Upper lobe of left lung (tissue), 6 donors: ENCODE measurements around the gene DNAH1. TPM values are rescaled to one million over a fixed set of nuclear protein-coding genes. Genes with fewer than 3 reads are reported as not detected.

Source experiments
- ATAC-seq, 2 donors: fragments of 200-7000 bp; cut with Tn5 transposase; one replicate each; pipeline ENCODE4 v1.9.1; 2022; ENCODE audit warnings: mild to moderate bottlenecking in 2 of 2, moderate library complexity in 2 of 2; ENCODE audit not compliant: low FRiP score in 2 of 2
- DNase-seq, 2 donors: peaks; one replicate each; pipeline ENCODE4 v3.0.0-alpha.2; 2019 to 2020
- H3K27ac ChIP-seq, 4 donors: fragments of 200-600 bp; sonication (generic); one replicate each; pipeline ENCODE4 v1.5.1; 2016 to 2019
- H3K27me3 ChIP-seq, 4 donors: fragments of 200-600 bp; sonication (generic); one replicate each; pipeline ENCODE4 v1.5.1; 2017 to 2019
- H3K36me3 ChIP-seq, 4 donors: fragments of 200-600 bp; sonication (generic); one replicate each; pipeline ENCODE4 v1.5.1; 2016 to 2019
- H3K4me1 ChIP-seq, 4 donors: fragments of 200-600 bp; sonication (generic); one replicate each; pipeline ENCODE4 v1.5.1; 2018 to 2019
- H3K4me3 ChIP-seq, 4 donors: fragments of 200-600 bp; sonication (generic); one replicate each; pipeline ENCODE4 v1.5.1; 2017 to 2019; ENCODE audit warnings: mild to moderate bottlenecking in 2 of 4, moderate library complexity in 1 of 4
- H3K9me3 ChIP-seq, 4 donors: fragments of 200-600 bp; sonication (generic); one replicate each; pipeline ENCODE4 v1.5.1; 2018 to 2019
- EP300 ChIP-seq, 4 donors: sonication (generic); formaldehyde crosslinking; IDR thresholded peaks; one replicate each; pipeline ENCODE4 v1.5.1; 2017; ENCODE audit warnings: antibody characterized with exemption in 4 of 4, control low read depth in 2 of 4
- POLR2A ChIP-seq, 4 donors: fragments of 450-650 bp; IDR thresholded peaks; one replicate each; pipeline ENCODE4 v1.5.1; 2016 to 2017; ENCODE audit warnings: antibody characterized with exemption in 4 of 4, mild to moderate bottlenecking in 2 of 4
- POLR2AphosphoS5 ChIP-seq, 2 donors: sonication (generic); formaldehyde crosslinking; IDR thresholded peaks; one replicate each; pipeline ENCODE4 v1.5.1; 2017; ENCODE audit warnings: antibody characterized with exemption in 2 of 2
- WGBS, 2 donors: methylation state at CpG; one replicate each; pipeline ENCODE4 v1.1.5; 2017 to 2018; 5-methylcytosine and 5-hydroxymethylcytosine counted together
- total RNA-seq, 6 donors: library from RNA; depleted of rRNA in 4 of 6; stranded (reverse); fragments of >200 nt in 4 of 6; gene quantifications; one replicate each; pipeline versions ENCODE4 v1.1.0 to v1.2.1, GENCODE V29; 2016 to 2021
- TF ChIP-seq, protein P1 (sequence below), 6 experiments: fragments of 450-650 bp in 4 of 6; fragments of 200-600 bp in 2 of 6; sonication (generic) in 2 of 6; IDR thresholded peaks; one replicate each; pipeline ENCODE4 v1.5.1; 2016 to 2019; ENCODE audit warnings: antibody characterized with exemption in 6 of 6
- donor health status: DM: no; HTN: no; CAD: no; lungs with moderate emphysema.
- donor health status: DM: no; HTN: yes; CAD: no; lungs with severe emphysema.

DNAH1 gene
- total RNA-seq, 6 donors from 2014 or later: 10.8 to 67.1 (median 22.4) TPM

DNA sequence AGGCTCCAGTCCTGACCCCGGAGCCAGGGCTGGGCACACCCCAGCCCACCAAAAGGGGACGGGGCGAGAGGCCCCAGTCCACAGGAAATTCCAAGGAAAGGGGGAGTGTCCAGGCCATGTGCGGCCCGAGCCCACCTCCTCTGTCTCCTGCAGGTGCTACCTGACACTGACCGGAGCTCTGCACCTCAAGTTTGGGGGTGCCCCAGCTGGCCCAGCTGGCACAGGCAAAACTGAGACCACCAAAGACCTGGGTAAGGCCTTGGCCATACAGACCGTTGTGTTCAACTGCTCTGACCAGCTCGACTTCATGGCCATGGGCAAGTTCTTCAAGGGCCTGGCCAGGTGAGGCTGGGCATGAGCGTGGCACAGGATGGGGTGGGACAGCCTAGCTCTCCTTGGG lies 44.9 kb downstream of the DNAH1 start:
- Histone ChIP-seq H3K4me3 (no peak overlapping the region), H3K36me3 (peaks cover 0 to 82% (median 57%) of the 10 kb centered on the region in 4 donors), H3K9me3 (no peaks in the 10 kb centered on the region), H3K4me1 (no peaks in the 10 kb centered on the region), H3K27me3 (no peaks in the 10 kb centered on the region), H3K27ac (no peak overlapping the region)
- ATAC-seq (no peak), DNase-seq (no peak)
- 93 to 94% methylated on average over 9 of the region's 9 CpGs for WGBS, 2 donors
- TF ChIP-seq POLR2AphosphoS5 (IDR thresholded peaks at IDR 0.05): no peak
- TF ChIP-seq EP300 (IDR thresholded peaks at IDR 0.05): no peak
- TF ChIP-seq POLR2A (IDR thresholded peaks at IDR 0.05): no peak
- TF ChIP-seq, protein P1, sequence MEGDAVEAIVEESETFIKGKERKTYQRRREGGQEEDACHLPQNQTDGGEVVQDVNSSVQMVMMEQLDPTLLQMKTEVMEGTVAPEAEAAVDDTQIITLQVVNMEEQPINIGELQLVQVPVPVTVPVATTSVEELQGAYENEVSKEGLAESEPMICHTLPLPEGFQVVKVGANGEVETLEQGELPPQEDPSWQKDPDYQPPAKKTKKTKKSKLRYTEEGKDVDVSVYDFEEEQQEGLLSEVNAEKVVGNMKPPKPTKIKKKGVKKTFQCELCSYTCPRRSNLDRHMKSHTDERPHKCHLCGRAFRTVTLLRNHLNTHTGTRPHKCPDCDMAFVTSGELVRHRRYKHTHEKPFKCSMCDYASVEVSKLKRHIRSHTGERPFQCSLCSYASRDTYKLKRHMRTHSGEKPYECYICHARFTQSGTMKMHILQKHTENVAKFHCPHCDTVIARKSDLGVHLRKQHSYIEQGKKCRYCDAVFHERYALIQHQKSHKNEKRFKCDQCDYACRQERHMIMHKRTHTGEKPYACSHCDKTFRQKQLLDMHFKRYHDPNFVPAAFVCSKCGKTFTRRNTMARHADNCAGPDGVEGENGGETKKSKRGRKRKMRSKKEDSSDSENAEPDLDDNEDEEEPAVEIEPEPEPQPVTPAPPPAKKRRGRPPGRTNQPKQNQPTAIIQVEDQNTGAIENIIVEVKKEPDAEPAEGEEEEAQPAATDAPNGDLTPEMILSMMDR (IDR thresholded peaks at IDR 0.05): no peak

DNA sequence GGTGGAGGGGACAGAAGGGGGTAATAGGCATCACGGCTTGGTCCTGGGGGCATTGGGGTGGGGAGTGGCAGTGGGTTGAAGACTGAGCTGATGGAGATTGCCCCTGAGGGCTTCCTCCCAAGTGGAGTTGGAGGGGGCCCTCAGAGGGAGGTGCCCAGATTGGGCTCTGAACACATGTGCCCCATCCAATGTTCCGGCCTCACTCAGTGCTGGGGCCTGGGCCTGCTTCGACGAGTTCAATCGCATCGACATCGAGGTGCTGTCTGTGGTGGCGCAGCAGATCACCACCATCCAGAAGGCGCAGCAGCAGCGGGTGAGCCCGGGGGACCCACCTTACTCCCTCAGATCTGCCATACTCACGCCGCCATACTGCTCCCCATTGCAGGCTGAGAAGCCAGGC lies 45.3 kb downstream of the DNAH1 start:
- WGBS, 2 donors: 97 to 99% methylated on average over 10 to 13 of the region's 13 CpGs
- TF ChIP-seq, protein P1 (IDR thresholded peaks at IDR 0.05): no peak
- TF ChIP-seq EP300 (IDR thresholded peaks at IDR 0.05) (no peak), POLR2A (IDR thresholded peaks at IDR 0.05) (no peak), POLR2AphosphoS5 (IDR thresholded peaks at IDR 0.05) (no peak)
- peaks cover 0 to 86% (median 57%) of the 10 kb centered on the region in 4 donors for H3K36me3 ChIP-seq

DNA sequence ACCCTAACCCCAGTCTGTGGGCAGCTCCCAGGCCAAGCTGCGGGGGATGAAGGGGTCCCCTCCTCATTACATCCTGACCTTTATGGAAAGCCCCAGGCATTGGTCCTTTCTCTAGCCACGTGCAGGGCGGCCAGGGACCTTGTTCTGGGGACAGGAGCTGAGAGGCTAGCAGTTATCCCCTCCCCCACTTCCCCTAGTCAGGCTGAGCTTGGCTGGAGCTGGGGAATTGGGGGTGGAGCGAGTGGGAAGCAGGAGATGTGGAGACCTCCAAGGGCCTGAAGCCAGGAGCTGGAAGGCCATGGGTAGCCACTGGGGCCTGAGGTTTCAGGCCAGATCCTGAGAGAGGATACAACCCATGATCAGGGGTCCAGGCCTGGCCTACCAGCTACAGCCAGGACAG lies 45.8 kb downstream of the DNAH1 start:
- ATAC-seq (no peak), DNase-seq (no peak)
- H3K27ac ChIP-seq: no peak overlapping the region
- TF ChIP-seq POLR2AphosphoS5 (IDR thresholded peaks at IDR 0.05): no peak
- TF ChIP-seq, protein P1 (IDR thresholded peaks at IDR 0.05): no peak
- no peak for TF ChIP-seq POLR2A (IDR thresholded peaks at IDR 0.05)
- TF ChIP-seq EP300 (IDR thresholded peaks at IDR 0.05): no peak
- no peak overlapping the region for H3K4me3 ChIP-seq
- H3K36me3 ChIP-seq: peaks cover 0 to 91% (median 59%) of the 10 kb centered on the region in 4 donors
- no peaks in the 10 kb centered on the region for H3K27me3 ChIP-seq
- 93 to 100% methylated on average over 2 to 4 of the region's 4 CpGs for WGBS, 2 donors
- H3K4me1 ChIP-seq: no peaks in the 10 kb centered on the region
- no peaks in the 10 kb centered on the region for H3K9me3 ChIP-seq

More for the DNA sequence above, 45.3 kb downstream of the DNAH1 start:
- Histone ChIP-seq H3K27ac (no peak overlapping the region), H3K9me3 (no peaks in the 10 kb centered on the region), H3K4me3 (no peak overlapping the region), H3K4me1 (no peaks in the 10 kb centered on the region), H3K27me3 (no peaks in the 10 kb centered on the region)
- ATAC-seq: no peak
- DNase-seq: no peak

DNA sequence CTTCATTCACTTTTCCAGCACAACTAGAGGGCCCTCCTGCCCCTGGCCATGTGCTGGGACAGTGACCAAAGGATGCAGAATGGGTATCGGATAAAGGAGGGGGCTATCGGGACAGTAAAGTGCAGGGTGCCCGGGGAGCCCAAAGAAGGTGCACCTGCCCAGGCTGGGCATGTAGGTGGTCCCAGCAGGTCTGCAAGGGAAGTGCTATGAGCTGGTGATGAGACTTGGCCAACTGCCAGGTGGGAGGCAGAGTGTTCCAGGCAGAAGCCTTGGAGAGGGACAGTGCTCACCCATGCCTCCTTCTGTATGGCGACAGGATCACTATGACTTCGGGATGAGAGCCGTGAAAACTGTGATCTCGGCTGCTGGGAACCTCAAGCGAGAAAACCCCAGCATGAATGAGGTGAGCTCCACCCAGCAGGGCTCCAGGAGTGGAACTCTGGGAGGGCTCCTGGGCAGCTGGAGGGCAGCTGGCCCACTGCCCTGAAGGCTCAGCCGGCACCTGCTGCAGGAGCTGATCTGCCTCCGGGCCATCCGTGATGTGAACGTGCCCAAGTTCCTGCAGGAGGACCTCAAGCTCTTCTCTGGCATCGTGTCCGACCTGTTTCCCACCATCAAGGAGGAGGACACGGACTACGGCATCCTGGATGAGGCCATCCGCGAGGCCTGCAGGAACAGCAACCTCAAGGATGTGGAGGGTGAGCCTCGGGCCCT lies 48.4 kb downstream of the DNAH1 start:
- Histone ChIP-seq H3K36me3 (peaks cover 0 to 79% (median 49%) of the 10 kb centered on the region in 4 donors), H3K4me1 (no peaks in the 10 kb centered on the region), H3K27me3 (no peaks in the 10 kb centered on the region), H3K4me3 (no peak overlapping the region), H3K9me3 (no peaks in the 10 kb centered on the region), H3K27ac (no peak overlapping the region)
- DNase-seq: no peak
- TF ChIP-seq, protein P1 (IDR thresholded peaks at IDR 0.05): no peak
- TF ChIP-seq EP300 (IDR thresholded peaks at IDR 0.05) (no peak), POLR2AphosphoS5 (IDR thresholded peaks at IDR 0.05) (no peak), POLR2A (IDR thresholded peaks at IDR 0.05) (no peak)
- WGBS, 2 donors: 94 to 99% methylated on average over 13 to 16 of the region's 19 CpGs
- no peak for ATAC-seq

DNA sequence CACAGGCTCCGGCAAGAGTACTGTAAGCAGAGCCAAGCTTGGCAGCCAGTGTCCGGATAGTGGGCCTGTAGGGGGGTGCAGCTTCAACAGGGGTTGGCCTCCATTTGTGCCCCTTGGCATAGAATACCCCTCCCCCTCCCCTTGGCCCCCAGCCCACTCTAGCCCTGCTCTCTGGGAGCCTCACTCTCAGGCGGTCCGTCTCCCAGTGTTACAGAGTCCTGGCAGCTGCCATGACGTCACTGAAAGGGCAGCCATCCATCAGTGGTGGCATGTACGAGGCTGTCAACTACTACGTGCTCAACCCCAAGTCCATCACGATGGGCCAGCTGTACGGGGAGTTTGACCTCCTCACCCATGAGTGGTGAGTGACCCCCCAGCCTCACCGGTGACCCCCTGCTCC lies 50.4 kb downstream of the DNAH1 start:
- peaks cover 0 to 68% (median 41%) of the 10 kb centered on the region in 4 donors for H3K36me3 ChIP-seq
- no peak for DNase-seq

More for the DNA sequence above, 50.4 kb downstream of the DNAH1 start:
- H3K27ac ChIP-seq: no peak overlapping the region
- 79 to 92% methylated on average over 8 to 9 of the region's 10 CpGs for WGBS, 2 donors
- TF ChIP-seq POLR2AphosphoS5 (IDR thresholded peaks at IDR 0.05) (no peak), POLR2A (IDR thresholded peaks at IDR 0.05) (no peak), EP300 (IDR thresholded peaks at IDR 0.05) (no peak)
- TF ChIP-seq, protein P1 (IDR thresholded peaks at IDR 0.05): no peak
- no peaks in the 10 kb centered on the region for H3K27me3 ChIP-seq
- ATAC-seq: no peak
- H3K4me3 ChIP-seq: no peak overlapping the region
- H3K4me1 ChIP-seq: no peaks in the 10 kb centered on the region
- H3K9me3 ChIP-seq: no peaks in the 10 kb centered on the region
